DOHH2 (cell line): ENCODE measurements around the gene TRIM27.
"Not testable (repeated sequence)": the region's sequence is repeated elsewhere in the genome, so short reads cannot be mapped to it uniquely, and the experiment has no call there.

Experiments used
- EZH2phosphoT487 ChIP-seq: fragments of 200-600 bp; sonication (generic); IDR thresholded peaks from 2 replicates; pipeline ENCODE4 v1.6.1; 2017; ENCODE audit warnings: borderline replicate concordance, mild to moderate bottlenecking, antibody characterized with exemption, low read length, moderate library complexity, mixed read lengths
- TF ChIP-seq, protein P1 (sequence below): fragments of 200-600 bp; sonication (generic); IDR thresholded peaks from one replicate; pipeline ENCODE4 v1.5.1; 2014; ENCODE audit warnings: antibody characterized with exemption, mild to moderate bottlenecking, low read depth, low read length; ENCODE audit not compliant: poor library complexity, severe bottlenecking

DNA sequence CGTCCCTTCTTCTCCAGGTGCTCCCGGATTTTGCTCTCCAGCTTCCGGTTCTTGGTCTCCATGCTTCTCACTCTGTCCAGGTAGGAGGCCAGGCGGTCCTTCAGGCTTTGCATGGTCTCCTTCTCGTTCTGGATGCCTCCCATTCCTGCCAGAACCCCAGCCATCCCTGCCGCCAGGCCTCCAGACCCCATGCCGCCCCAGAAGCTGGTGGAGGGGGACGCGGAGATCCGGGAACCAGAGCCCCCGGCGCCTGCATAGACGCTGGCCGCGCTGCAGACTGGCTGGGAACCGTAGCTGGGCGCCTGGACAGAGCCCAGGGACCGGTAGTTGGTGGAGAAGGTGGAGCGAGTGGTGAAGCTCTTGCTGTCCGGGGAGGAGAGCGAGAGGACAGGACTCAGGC is 46.3 kb upstream of the TRIM27 start:
- TF ChIP-seq, protein P1, sequence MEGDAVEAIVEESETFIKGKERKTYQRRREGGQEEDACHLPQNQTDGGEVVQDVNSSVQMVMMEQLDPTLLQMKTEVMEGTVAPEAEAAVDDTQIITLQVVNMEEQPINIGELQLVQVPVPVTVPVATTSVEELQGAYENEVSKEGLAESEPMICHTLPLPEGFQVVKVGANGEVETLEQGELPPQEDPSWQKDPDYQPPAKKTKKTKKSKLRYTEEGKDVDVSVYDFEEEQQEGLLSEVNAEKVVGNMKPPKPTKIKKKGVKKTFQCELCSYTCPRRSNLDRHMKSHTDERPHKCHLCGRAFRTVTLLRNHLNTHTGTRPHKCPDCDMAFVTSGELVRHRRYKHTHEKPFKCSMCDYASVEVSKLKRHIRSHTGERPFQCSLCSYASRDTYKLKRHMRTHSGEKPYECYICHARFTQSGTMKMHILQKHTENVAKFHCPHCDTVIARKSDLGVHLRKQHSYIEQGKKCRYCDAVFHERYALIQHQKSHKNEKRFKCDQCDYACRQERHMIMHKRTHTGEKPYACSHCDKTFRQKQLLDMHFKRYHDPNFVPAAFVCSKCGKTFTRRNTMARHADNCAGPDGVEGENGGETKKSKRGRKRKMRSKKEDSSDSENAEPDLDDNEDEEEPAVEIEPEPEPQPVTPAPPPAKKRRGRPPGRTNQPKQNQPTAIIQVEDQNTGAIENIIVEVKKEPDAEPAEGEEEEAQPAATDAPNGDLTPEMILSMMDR, result not testable (repeated sequence)
- not testable (repeated sequence) for TF ChIP-seq EZH2phosphoT487
